Mammary epithelial cell (primary cell): ENCODE results near the gene SHMT1.

Experiments used
- EZH2 ChIP-seq: IDR thresholded peaks from 2 replicates; pipeline ENCODE4 v1.6.1; 2012; ENCODE audit warnings: low read length, inconsistent platforms, borderline replicate concordance
- TF ChIP-seq, protein P1 (sequence below), 2 donors: IDR thresholded peaks in 1 of 2; conservative IDR thresholded peaks in 1 of 2; 2 replicates each; pipeline ENCODE4 v1.5.1; 2011 to 2012; ENCODE audit warnings: inconsistent platforms in 2 of 2, low read length in 2 of 2, mild to moderate bottlenecking in 2 of 2, control low read depth in 1 of 2, low read depth in 1 of 2; ENCODE audit not compliant: insufficient read depth in 1 of 2; ENCODE audit errors: extremely low read depth in 1 of 2

DNA sequence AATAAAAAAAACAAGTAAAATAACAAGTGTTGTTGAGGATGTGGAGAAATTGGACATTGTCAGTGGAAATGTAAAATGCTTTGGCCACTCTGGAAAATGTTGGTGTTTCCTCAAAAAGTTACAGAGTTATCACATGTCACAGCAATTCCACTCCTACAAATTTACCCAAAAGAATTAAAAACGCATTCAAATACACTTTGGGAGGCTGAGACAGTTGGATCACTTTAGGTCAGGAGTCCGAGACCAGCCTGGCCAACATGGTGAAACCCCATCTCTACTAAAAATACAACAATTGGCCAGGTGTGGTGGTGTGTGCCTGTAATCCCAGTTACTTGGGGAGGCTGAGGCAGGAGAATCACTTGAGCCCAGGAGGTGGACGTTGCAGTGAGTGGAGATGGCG, 54.1 kb downstream of the SHMT1 start:
- TF ChIP-seq, protein P1, sequence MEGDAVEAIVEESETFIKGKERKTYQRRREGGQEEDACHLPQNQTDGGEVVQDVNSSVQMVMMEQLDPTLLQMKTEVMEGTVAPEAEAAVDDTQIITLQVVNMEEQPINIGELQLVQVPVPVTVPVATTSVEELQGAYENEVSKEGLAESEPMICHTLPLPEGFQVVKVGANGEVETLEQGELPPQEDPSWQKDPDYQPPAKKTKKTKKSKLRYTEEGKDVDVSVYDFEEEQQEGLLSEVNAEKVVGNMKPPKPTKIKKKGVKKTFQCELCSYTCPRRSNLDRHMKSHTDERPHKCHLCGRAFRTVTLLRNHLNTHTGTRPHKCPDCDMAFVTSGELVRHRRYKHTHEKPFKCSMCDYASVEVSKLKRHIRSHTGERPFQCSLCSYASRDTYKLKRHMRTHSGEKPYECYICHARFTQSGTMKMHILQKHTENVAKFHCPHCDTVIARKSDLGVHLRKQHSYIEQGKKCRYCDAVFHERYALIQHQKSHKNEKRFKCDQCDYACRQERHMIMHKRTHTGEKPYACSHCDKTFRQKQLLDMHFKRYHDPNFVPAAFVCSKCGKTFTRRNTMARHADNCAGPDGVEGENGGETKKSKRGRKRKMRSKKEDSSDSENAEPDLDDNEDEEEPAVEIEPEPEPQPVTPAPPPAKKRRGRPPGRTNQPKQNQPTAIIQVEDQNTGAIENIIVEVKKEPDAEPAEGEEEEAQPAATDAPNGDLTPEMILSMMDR (conservative IDR thresholded peaks at IDR 0.05 in 1 of 2, IDR thresholded peaks at IDR 0.05 in 1 of 2; ENCODE audit: extremely low read depth in 1 of 2, insufficient read depth in 1 of 2, low read depth in 1 of 2, low read length in 2 of 2), result no peak
- TF ChIP-seq EZH2, result no peak
